Measurements from ENCODE around the gene MAML2.

- TF ChIP-seq ZNF766 (CRISPR knock-in tag; conservative IDR thresholded peaks at IDR 0.05) (no peak), HDGF (IDR thresholded peaks at IDR 0.05) (no peak), SNAPC5 (CRISPR knock-in tag; IDR thresholded peaks at IDR 0.05) (no peak), ZNF263 (CRISPR knock-in tag; IDR thresholded peaks at IDR 0.05; ENCODE audit: borderline replicate concordance) (no peak), ZNF445 (CRISPR knock-in tag; IDR thresholded peaks at IDR 0.05; ENCODE audit: low read depth) (no peak), CTCF (IDR thresholded peaks at IDR 0.05 in 2 of 3, conservative IDR thresholded peaks at IDR 0.05 in 1 of 3; ENCODE audit: insufficient read depth in 2 of 3, low read depth in 1 of 3, low read length in 3 of 3) (no peak), PHF8 (IDR thresholded peaks at IDR 0.05; ENCODE audit: borderline replicate concordance, low read length) (no peak), TCF3 (CRISPR knock-in tag; IDR thresholded peaks at IDR 0.05) (no peak), RAD51 (IDR thresholded peaks at IDR 0.05; ENCODE audit: borderline replicate concordance, low read depth) (no peak), ZFX (CRISPR knock-in tag; IDR thresholded peaks at IDR 0.05) (no peak), ETV5 (CRISPR knock-in tag; IDR thresholded peaks at IDR 0.05; ENCODE audit: low read depth) (no peak)
These were observed 291.2 kb downstream of the MAML2 start for GRCh38 chr11:96051820-96052219.

Measured in K562 (cell line).